ENCODE results near the gene GPN2. TPM values are rescaled to one million over a fixed set of nuclear protein-coding genes. Genes with fewer than 3 reads are reported as not detected.

Gene GPN2
- total and polyA plus RNA-seq, 9 of the 15 experiments (the other 6 are each of a cell fraction or from before 2014, with no cell fraction given), result 9.9 to 58.8 (median 20.4) TPM

GRCh38 chr1:26862781-26863684 lies 27.1 kb downstream of the GPN2 start, which contains the start of gene SFN (continued):
- TF ChIP-seq MCM3 (IDR thresholded peaks at IDR 0.05), result no peak
- TF ChIP-seq, protein P1, sequence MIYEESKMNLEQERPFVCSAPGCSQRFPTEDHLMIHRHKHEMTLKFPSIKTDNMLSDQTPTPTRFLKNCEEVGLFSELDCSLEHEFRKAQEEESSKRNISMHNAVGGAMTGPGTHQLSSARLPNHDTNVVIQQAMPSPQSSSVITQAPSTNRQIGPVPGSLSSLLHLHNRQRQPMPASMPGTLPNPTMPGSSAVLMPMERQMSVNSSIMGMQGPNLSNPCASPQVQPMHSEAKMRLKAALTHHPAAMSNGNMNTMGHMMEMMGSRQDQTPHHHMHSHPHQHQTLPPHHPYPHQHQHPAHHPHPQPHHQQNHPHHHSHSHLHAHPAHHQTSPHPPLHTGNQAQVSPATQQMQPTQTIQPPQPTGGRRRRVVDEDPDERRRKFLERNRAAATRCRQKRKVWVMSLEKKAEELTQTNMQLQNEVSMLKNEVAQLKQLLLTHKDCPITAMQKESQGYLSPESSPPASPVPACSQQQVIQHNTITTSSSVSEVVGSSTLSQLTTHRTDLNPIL (CRISPR knock-in tag; IDR thresholded peaks at IDR 0.05), result no peak
- peak; percentile 87 for TF ChIP-seq FOSL1 (tag; conservative IDR thresholded peaks at IDR 0.05)
- TF ChIP-seq ZNF668 (CRISPR knock-in tag; IDR thresholded peaks at IDR 0.05), result no peak
- no peak for TF ChIP-seq GTF2F1 (IDR thresholded peaks at IDR 0.05; ENCODE audit: low read depth, low read length)
- no peak for TF ChIP-seq NCOA2 (IDR thresholded peaks at IDR 0.05; ENCODE audit: partially characterized antibody in 2 of 2)
- TF ChIP-seq ZBTB17 (CRISPR knock-in tag; IDR thresholded peaks at IDR 0.05), result no peak
- TF ChIP-seq ZNF121 (CRISPR knock-in tag; conservative IDR thresholded peaks at IDR 0.05), result no peak
- no peak for TF ChIP-seq SRSF1 (IDR thresholded peaks at IDR 0.05; ENCODE audit: low read depth, low read length)
- TF ChIP-seq SMARCB1 (IDR thresholded peaks at IDR 0.05; ENCODE audit: insufficient read length, low read depth), result no peak
- TF ChIP-seq, protein P2, sequence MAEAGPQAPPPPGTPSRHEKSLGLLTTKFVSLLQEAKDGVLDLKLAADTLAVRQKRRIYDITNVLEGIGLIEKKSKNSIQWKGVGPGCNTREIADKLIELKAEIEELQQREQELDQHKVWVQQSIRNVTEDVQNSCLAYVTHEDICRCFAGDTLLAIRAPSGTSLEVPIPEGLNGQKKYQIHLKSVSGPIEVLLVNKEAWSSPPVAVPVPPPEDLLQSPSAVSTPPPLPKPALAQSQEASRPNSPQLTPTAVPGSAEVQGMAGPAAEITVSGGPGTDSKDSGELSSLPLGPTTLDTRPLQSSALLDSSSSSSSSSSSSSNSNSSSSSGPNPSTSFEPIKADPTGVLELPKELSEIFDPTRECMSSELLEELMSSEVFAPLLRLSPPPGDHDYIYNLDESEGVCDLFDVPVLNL (CRISPR knock-in tag; IDR thresholded peaks at IDR 0.05; ENCODE audit: low read depth), result no peak
- TF ChIP-seq CAMTA2 (CRISPR knock-in tag; conservative IDR thresholded peaks at IDR 0.05), result no peak
- TF ChIP-seq NKRF (IDR thresholded peaks at IDR 0.05; ENCODE audit: borderline replicate concordance), result no peak
- no peak for TF ChIP-seq ESRRB (CRISPR knock-in tag; IDR thresholded peaks at IDR 0.05; ENCODE audit: borderline replicate concordance)
- no peak for TF ChIP-seq IFI16 (CRISPR knock-in tag; IDR thresholded peaks at IDR 0.05)
- TF ChIP-seq MLLT1 (IDR thresholded peaks at IDR 0.05), result no peak
- no peak for TF ChIP-seq ATF6 (CRISPR knock-in tag; IDR thresholded peaks at IDR 0.05)
- TF ChIP-seq GTF2B (IDR thresholded peaks at IDR 0.05; ENCODE audit: extremely low read depth, insufficient read length), result no peak

All from K562 (cell line).